ENCODE results near the gene DPYSL5. TPM values are rescaled to one million over a fixed set of nuclear protein-coding genes. Genes with fewer than 3 reads are reported as not detected.

DPYSL5 gene
- total RNA-seq (2016; rRNA removed; fragmentation: Illumina TruSeq; extraction: Trizol) (not detected in 2 replicates), polyA plus RNA-seq (2011; rRNA removed) (0.03 and 0.15 TPM in 2 replicates), polyA minus RNA-seq (2011; rRNA and poly(A)+ RNA removed; ENCODE audit: low replicate concordance) (0.54 TPM in 1 of 2 replicates, not detected in the other), Bru-seq, nascent RNA (percentile 14 among the genes with signal in this experiment), BruChase-seq, experiment 1, labeled RNA remaining after a 6-hour chase (percentile 8 among the genes with signal in this experiment), BruChase-seq, experiment 2, labeled RNA remaining after a 2-hour chase (percentile 11 among the genes with signal in this experiment)
- not detected in 2 replicates for total RNA-seq (2016; cell fraction: cytosol; rRNA removed; fragmentation: Illumina TruSeq; extraction: Trizol; ENCODE audit: low read depth)
- total RNA-seq (2016; cell fraction: insoluble cytoplasmic fraction; rRNA removed; fragmentation: Illumina TruSeq; extraction: Trizol) = 0.02 and 0.09 TPM in 2 replicates
- 0.24 TPM in 1 of 2 replicates, not detected in the other for total RNA-seq (2016; cell fraction: membrane; rRNA removed; fragmentation: Illumina TruSeq; extraction: Trizol)
- total RNA-seq (2016; cell fraction: nucleus; rRNA removed; fragmentation: Illumina TruSeq; extraction: Trizol) = not detected in 2 replicates
- polyA plus RNA-seq (2011; cell fraction: cytosol; rRNA removed) = 0.03 and 0.05 TPM in 2 replicates
- polyA plus RNA-seq (2011; cell fraction: nucleus; rRNA removed) = not detected in 2 replicates
- polyA plus RNA-seq (2012) = not detected in 2 replicates
- polyA plus RNA-seq (2016; cell fraction: cytosol; fragmentation: Illumina TruSeq; extraction: Trizol; ENCODE audit: low read depth) = not detected in 2 replicates
- polyA plus RNA-seq (2016; cell fraction: insoluble cytoplasmic fraction; fragmentation: Illumina TruSeq; extraction: Trizol; ENCODE audit: low read depth) = 0.12 and 0.19 TPM in 2 replicates
- not detected in 2 replicates for polyA plus RNA-seq (2016; cell fraction: membrane; fragmentation: Illumina TruSeq; extraction: Trizol; ENCODE audit: low read depth)
- not detected in 2 replicates for polyA plus RNA-seq (2016; cell fraction: nucleus; fragmentation: Illumina TruSeq; extraction: Trizol; ENCODE audit: insufficient read depth, low read depth)
- not detected in 2 replicates for polyA minus RNA-seq (2011; cell fraction: cytosol; rRNA and poly(A)+ RNA removed)
- polyA minus RNA-seq (2011; cell fraction: nucleus; rRNA and poly(A)+ RNA removed) = not detected in 2 replicates
- long read RNA-seq, experiment 1 = 0 reads
- long read RNA-seq, experiment 2 = 0 reads

- Histone ChIP-seq H3K9ac (ENCODE audit: insufficient read depth, low read depth, low read length) (no peak within 1 kb of the TSS), H3K79me2 (ENCODE audit: insufficient read depth, low read length) (no peaks in the 10 kb centered on the region), H4K20me1 (ENCODE audit: insufficient read depth, low read length) (peaks cover 6% of the 10 kb centered on the region; the same call in 1 of the 2 replicates), H3K4me1 (ENCODE audit: insufficient read depth, low read length) (peaks cover 13% of the 10 kb centered on the region), H3K27me3 (ENCODE audit: control insufficient read depth in 1 of 2, insufficient read depth in 2 of 2, low read length in 2 of 2) (peaks cover 21 to 81% of the 10 kb centered on the region in 2 experiments), H2AFZ (ENCODE audit: low read length) (no peak within 1 kb of the TSS), H3K9me3 (ENCODE audit: low read length) (no peaks in the 10 kb centered on the region), H3K27ac (ENCODE audit: extremely low read length, insufficient read depth, low read length) (no peak within 1 kb of the TSS), H3K4me2 (ENCODE audit: low read depth, low read length) (peak within 1 kb of the TSS; percentile 59), H3K36me3 (replicated peaks in 1 of 2; ENCODE audit: control insufficient read depth in 1 of 2, insufficient read depth in 2 of 2, low read length in 2 of 2) (no peaks in the 10 kb centered on the region), H3K4me3 (replicated peaks in 1 of 3; ENCODE audit: insufficient read depth in 1 of 3, low read depth in 2 of 3, low read length in 3 of 3) (peak within 1 kb of the TSS; percentile 29 to 57 (median 40); a peak in 4 of 6 replicates)
- POLR2A ChIA-PET = no interaction called here
- no peak for DNase-seq (ENCODE audit: low spot score)
- peak; percentile 17 for ATAC-seq
- WGBS (ENCODE audit: low lambda C conversion rate) = 18% methylated on average over 23 of the region's 83 CpGs
- BruUV-seq (replicated peaks) = no TSS peak
- no peak for TF ChIP-seq ZNF136 (CRISPR knock-in tag; IDR thresholded peaks at IDR 0.05; ENCODE audit: low read depth)
- peak; percentile 50 for TF ChIP-seq HNRNPK (IDR thresholded peaks at IDR 0.05; ENCODE audit: low read depth, low read length, poor library complexity, severe bottlenecking)
- no peak for TF ChIP-seq CREBL2 (CRISPR knock-in tag; IDR thresholded peaks at IDR 0.05; ENCODE audit: borderline replicate concordance)
- TF ChIP-seq ZNF274 (CRISPR knock-in tag; IDR thresholded peaks at IDR 0.05) = no peak
- no peak for TF ChIP-seq GFI1 (CRISPR knock-in tag; IDR thresholded peaks at IDR 0.05; ENCODE audit: borderline replicate concordance)
- TF ChIP-seq TFDP2 (CRISPR knock-in tag; IDR thresholded peaks at IDR 0.05) = 0 out of 2 replicates have a peak, but pooled peaks have one; percentile 9
- TF ChIP-seq E2F2 (CRISPR knock-in tag; IDR thresholded peaks at IDR 0.05; ENCODE audit: borderline replicate concordance) = no peak
- no peak for TF ChIP-seq CAMTA2 (CRISPR knock-in tag; IDR thresholded peaks at IDR 0.05; ENCODE audit: borderline replicate concordance)
- TF ChIP-seq SALL2 (CRISPR knock-in tag; IDR thresholded peaks at IDR 0.05) = no peak
- TF ChIP-seq ZNF143 (CRISPR knock-in tag; IDR thresholded peaks at IDR 0.05) = peak; percentile 85
- no peak for TF ChIP-seq ZNF549 (CRISPR knock-in tag; IDR thresholded peaks at IDR 0.05)
- no peak for TF ChIP-seq ZNF775 (CRISPR knock-in tag; IDR thresholded peaks at IDR 0.05; ENCODE audit: borderline replicate concordance)
- peak; percentile 49; the same call in 1 of the 2 replicates for TF ChIP-seq GABPB1 (CRISPR knock-in tag; IDR thresholded peaks at IDR 0.05)
- TF ChIP-seq ZNF34 (CRISPR knock-in tag; IDR thresholded peaks at IDR 0.05; ENCODE audit: borderline replicate concordance) = no peak
- no peak for TF ChIP-seq FOXK2 (IDR thresholded peaks at IDR 0.05)
- peak; percentile 91 for TF ChIP-seq THAP11 (CRISPR knock-in tag; IDR thresholded peaks at IDR 0.05)
- TF ChIP-seq ZNF124 (CRISPR knock-in tag; IDR thresholded peaks at IDR 0.05) = no peak
- CTCF ChIA-PET (ENCODE audit: low intra/inter-chr PET ratio, low total read pairs) = interaction anchor here (2.0 to 4.4 kb wide), 2 partner anchors 94 to 169 kb away, joined by 16 to 80 read pairs; no protein-coding TSS in a partner anchor
- intact Hi-C loops (cut with micrococcal nuclease; ENCODE audit: unreplicated experiment) = no loop called here
- in situ Hi-C loops (cut with HindIII; ENCODE audit: extremely low pct_ligation_motif_present, low pct_unique_long_range_greater_than_20kb) = loop anchor here (5.0 kb wide), 2 partner anchors 95 to 170 kb away; no protein-coding TSS in a partner anchor
- no peak for FAIRE-seq
These were observed at the start of gene DPYSL5 for GRCh38 chr2:26847655-26848335. DPYSL5 (plus strand) TSS chr2:26848132; CDS start chr2:26898500, 50,368 bp downstream.

Measured in HepG2 (cell line).